Activated T-cell treated with anti-CD3 and anti-CD28 coated beads, Interleukin-2, amount 50 U/mL, for 72 hours (primary cell): ENCODE data around the gene CCDC83. TPM values are rescaled to one million over a fixed set of nuclear protein-coding genes. Genes with fewer than 3 reads are reported as not detected.
"Not testable (repeated sequence)": the region's sequence is repeated elsewhere in the genome, so short reads cannot be mapped to it uniquely, and the experiment has no call there.

ENCODE experiments used
- ATAC-seq, 2 donors: fragments of 150-1000 bp; cut with Tn5 transposase; replicated peaks in 1 of 2; 2 replicates each; pipeline ENCODE4 v1.10.0; 2021; ENCODE audit warnings: moderate library complexity in 2 of 2, mild to moderate bottlenecking in 1 of 2
- DNase-seq, 2 donors: peaks; one replicate each; pipeline ENCODE4 v3.0.0; 2021 to 2022; ENCODE audit warnings: mixed read lengths in 1 of 2
- H3K27ac Mint-ChIP-seq: one replicate; pipeline ENCODE4 v1.8.0; 2022; ENCODE audit warnings: mild to moderate bottlenecking, moderate library complexity, mixed read lengths
- H3K27me3 Mint-ChIP-seq: one replicate; pipeline ENCODE4 v1.8.0; 2022; ENCODE audit warnings: low read depth, mixed read lengths
- H3K36me3 Mint-ChIP-seq, 2 donors: one replicate each; pipeline ENCODE4 v1.8.0; 2022; ENCODE audit warnings: mixed read lengths in 2 of 2, mild to moderate bottlenecking in 1 of 2; ENCODE audit not compliant: insufficient read depth in 2 of 2
- H3K4me1 Mint-ChIP-seq: one replicate; pipeline ENCODE4 v1.8.0; 2022; ENCODE audit warnings: low read depth, mixed read lengths
- H3K4me3 Mint-ChIP-seq, 2 donors: one replicate each; pipeline ENCODE4 v1.8.0; 2022; ENCODE audit warnings: mild to moderate bottlenecking in 2 of 2, mixed read lengths in 2 of 2, moderate library complexity in 2 of 2
- H3K9me3 Mint-ChIP-seq, 2 donors: one replicate each; pipeline ENCODE4 v1.8.0; 2022; ENCODE audit warnings: mixed read lengths in 2 of 2
- total RNA-seq, 2 donors: library from RNA; stranded (reverse); gene quantifications; one replicate each; pipeline ENCODE4 v1.2.3, GENCODE V29; 2022

CCDC83 gene
- total RNA-seq, 2 donors from 2014 or later = not detected

GRCh38 chr11:85939099-85940015, 84.2 kb downstream of the CCDC83 start:
- ATAC-seq (peak; percentile 82 to 91), DNase-seq (no peak)
- H3K36me3 Mint-ChIP-seq = no peaks in the 10 kb centered on the region
- H3K27me3 Mint-ChIP-seq = no peaks in the 10 kb centered on the region
- peak overlapping the region in 1 of 2 donors; percentile 14 for H3K4me3 Mint-ChIP-seq
- peak overlapping the region; percentile 35 for H3K27ac Mint-ChIP-seq
- peaks cover 17% of the 10 kb centered on the region for H3K4me1 Mint-ChIP-seq
- H3K9me3 Mint-ChIP-seq = no peaks in the 10 kb centered on the region

GRCh38 chr11:85941380-85941973, 86.3 kb downstream of the CCDC83 start:
- Mint-ChIP-seq H3K27ac (no peak overlapping the region), H3K4me1 (peaks cover 30% of the 10 kb centered on the region), H3K9me3 (peaks cover 7 to 11% of the 10 kb centered on the region in 2 donors), H3K27me3 (no peaks in the 10 kb centered on the region), H3K36me3 (peaks cover 14% of the 10 kb centered on the region in 2 donors), H3K4me3 (no peak overlapping the region)
- peak; percentile 21 to 25 for ATAC-seq
- DNase-seq = peak; percentile 51 to 55

- H3K9me3 Mint-ChIP-seq = peaks cover 10 to 13% of the 10 kb centered on the region in 2 donors
- no peak overlapping the region for H3K27ac Mint-ChIP-seq
- ATAC-seq (no peak), DNase-seq (no peak)
- peaks cover 19 to 24% of the 10 kb centered on the region in 2 donors for H3K36me3 Mint-ChIP-seq
- H3K4me3 Mint-ChIP-seq = no peak overlapping the region
- H3K4me1 Mint-ChIP-seq = peaks cover 47% of the 10 kb centered on the region
- H3K27me3 Mint-ChIP-seq = no peaks in the 10 kb centered on the region
Observed at GRCh38 chr11:85945296-85945695, 90.1 kb downstream of the CCDC83 start.

GRCh38 chr11:85945788-85946187, 90.6 kb downstream of the CCDC83 start:
- Mint-ChIP-seq H3K27ac (peak overlapping the region; percentile 92), H3K9me3 (peaks cover 12 to 15% of the 10 kb centered on the region in 2 donors), H3K27me3 (no peaks in the 10 kb centered on the region), H3K36me3 (peaks cover 21 to 25% of the 10 kb centered on the region in 2 donors), H3K4me3 (peak overlapping the region in 1 of 2 donors; percentile 16), H3K4me1 (peaks cover 47% of the 10 kb centered on the region)
- DNase-seq (no peak), ATAC-seq (no peak)

- H3K4me3 Mint-ChIP-seq = peak overlapping the region; percentile 12 to 71
- H3K36me3 Mint-ChIP-seq = peaks cover 22 to 27% of the 10 kb centered on the region in 2 donors
- peak overlapping the region; percentile 85 for H3K27ac Mint-ChIP-seq
- H3K4me1 Mint-ChIP-seq = peaks cover 47% of the 10 kb centered on the region
- peaks cover 13 to 17% of the 10 kb centered on the region in 2 donors for H3K9me3 Mint-ChIP-seq
- DNase-seq (no peak), ATAC-seq (no peak)
- H3K27me3 Mint-ChIP-seq = no peaks in the 10 kb centered on the region
Observed at GRCh38 chr11:85946221-85946620, 91.0 kb downstream of the CCDC83 start.

- H3K27me3 Mint-ChIP-seq = no peaks in the 10 kb centered on the region
- H3K27ac Mint-ChIP-seq = peak overlapping the region; percentile 93
- peaks cover 26 to 34% of the 10 kb centered on the region in 2 donors for H3K36me3 Mint-ChIP-seq
- DNase-seq = peak; percentile 62 to 65
- ATAC-seq = peak; percentile 80 to 85
- peak overlapping the region; percentile 78 to 87 for H3K4me3 Mint-ChIP-seq
- peaks cover 47% of the 10 kb centered on the region for H3K4me1 Mint-ChIP-seq
- H3K9me3 Mint-ChIP-seq = peaks cover 17 to 22% of the 10 kb centered on the region in 2 donors
Observed at GRCh38 chr11:85947431-85948272, 92.5 kb downstream of the CCDC83 start.

GRCh38 chr11:85948884-85949283, 93.7 kb downstream of the CCDC83 start:
- H3K4me1 Mint-ChIP-seq = peaks cover 47% of the 10 kb centered on the region
- peak overlapping the region; percentile 93 for H3K27ac Mint-ChIP-seq
- H3K4me3 Mint-ChIP-seq = peak overlapping the region; percentile 78 to 87
- peaks cover 32 to 40% of the 10 kb centered on the region in 2 donors for H3K36me3 Mint-ChIP-seq
- DNase-seq (no peak), ATAC-seq (peak; percentile 48 to 59)
- H3K9me3 Mint-ChIP-seq = peaks cover 21 to 26% of the 10 kb centered on the region in 2 donors
- no peaks in the 10 kb centered on the region for H3K27me3 Mint-ChIP-seq

- H3K36me3 Mint-ChIP-seq = peaks cover 32 to 43% of the 10 kb centered on the region in 2 donors
- H3K27me3 Mint-ChIP-seq = no peaks in the 10 kb centered on the region
- DNase-seq (no peak), ATAC-seq (no peak)
- H3K4me3 Mint-ChIP-seq = no peak overlapping the region
- peaks cover 47% of the 10 kb centered on the region for H3K4me1 Mint-ChIP-seq
- no peak overlapping the region for H3K27ac Mint-ChIP-seq
- H3K9me3 Mint-ChIP-seq = peaks cover 21 to 26% of the 10 kb centered on the region in 2 donors
Observed at GRCh38 chr11:85949798-85950197, 94.6 kb downstream of the CCDC83 start.

- no peak overlapping the region for H3K27ac Mint-ChIP-seq
- H3K4me3 Mint-ChIP-seq = no peak overlapping the region
- H3K27me3 Mint-ChIP-seq = no peaks in the 10 kb centered on the region
- peaks cover 29 to 43% of the 10 kb centered on the region in 2 donors for H3K36me3 Mint-ChIP-seq
- H3K4me1 Mint-ChIP-seq = peaks cover 43% of the 10 kb centered on the region
- ATAC-seq = no peak
- peaks cover 21 to 24% of the 10 kb centered on the region in 2 donors for H3K9me3 Mint-ChIP-seq
- no peak for DNase-seq
Observed at GRCh38 chr11:85950317-85951048, 95.3 kb downstream of the CCDC83 start.

GRCh38 chr11:85951049-85951405, 95.8 kb downstream of the CCDC83 start:
- Mint-ChIP-seq H3K4me3 (no peak overlapping the region), H3K27ac (peak overlapping the region; percentile 1), H3K9me3 (peaks cover 17 to 20% of the 10 kb centered on the region in 2 donors), H3K4me1 (peaks cover 38% of the 10 kb centered on the region), H3K36me3 (peaks cover 25 to 43% of the 10 kb centered on the region in 2 donors), H3K27me3 (no peaks in the 10 kb centered on the region)
- DNase-seq (no peak), ATAC-seq (no peak)

- H3K27ac Mint-ChIP-seq = peak overlapping the region; percentile 1
- H3K4me1 Mint-ChIP-seq = peaks cover 33% of the 10 kb centered on the region
- H3K27me3 Mint-ChIP-seq = no peaks in the 10 kb centered on the region
- H3K4me3 Mint-ChIP-seq = no peak overlapping the region
- no peak for DNase-seq
- H3K36me3 Mint-ChIP-seq = peaks cover 24 to 44% of the 10 kb centered on the region in 2 donors
- no peak for ATAC-seq
- peaks cover 13 to 16% of the 10 kb centered on the region in 2 donors for H3K9me3 Mint-ChIP-seq
Observed at GRCh38 chr11:85951428-85952107, 96.4 kb downstream of the CCDC83 start.

- not testable (repeated sequence) for H3K4me3 Mint-ChIP-seq, ATAC-seq, H3K27me3 Mint-ChIP-seq, DNase-seq
- peak overlapping the region; percentile 35 for H3K27ac Mint-ChIP-seq
- peaks cover 12 to 15% of the 10 kb centered on the region in 2 donors for H3K9me3 Mint-ChIP-seq
- peaks cover 21 to 47% of the 10 kb centered on the region in 2 donors for H3K36me3 Mint-ChIP-seq
- peaks cover 28% of the 10 kb centered on the region for H3K4me1 Mint-ChIP-seq
Observed at GRCh38 chr11:85952108-85952485, 96.9 kb downstream of the CCDC83 start.
